Tibial artery (tissue), 4 donors: ENCODE results near the gene MMP13.

Experiments used
- DNase-seq, 2 donors: peaks; one replicate each; pipeline ENCODE4 v3.0.0-alpha.2; 2019
- H3K27ac ChIP-seq, 2 donors: fragments of 200-600 bp; sonication (generic) in 1 of 2; 1 replicate in 1 of 2; 2 replicates in 1 of 2; pipeline ENCODE4 v1.5.1; 2018 to 2019; ENCODE audit warnings: mild to moderate bottlenecking in 1 of 2
- H3K27me3 ChIP-seq, 2 donors: fragments of 200-600 bp; sonication (generic) in 1 of 2; one replicate each; pipeline versions ENCODE4 v1.5.1 to v1.6.0; 2016 to 2019
- H3K36me3 ChIP-seq, 3 donors: fragments of 200-600 bp; sonication (generic) in 2 of 3; one replicate each; pipeline ENCODE4 v1.5.1; 2016 to 2019; ENCODE audit warnings: mild to moderate bottlenecking in 2 of 3
- H3K4me1 ChIP-seq, 4 donors: fragments of 200-600 bp; sonication (generic) in 2 of 4; 1 replicate in 3 of 4; 2 replicates in 1 of 4; pipeline ENCODE4 v1.5.1; 2016 to 2019
- H3K4me3 ChIP-seq, 2 donors: fragments of 200-600 bp; sonication (generic) in 1 of 2; 1 replicate in 1 of 2; 2 replicates in 1 of 2; pipeline ENCODE4 v1.5.1; 2018 to 2019; ENCODE audit warnings: mild to moderate bottlenecking in 2 of 2
- H3K9me3 ChIP-seq, 3 donors: fragments of 200-600 bp; sonication (generic) in 1 of 3; one replicate each; pipeline ENCODE4 v1.5.1; 2016 to 2019
- intact Hi-C: fragments of 100-400 bp; cut with DNase I; formaldehyde crosslinking; loops from one replicate; pipeline ENCODE4 v1.15.0; 2023; ENCODE audit warnings: low total_unique reads
- TF ChIP-seq, protein P1 (sequence below), 2 experiments: fragments of 200-600 bp in 1 of 2; fragments of 450-650 bp in 1 of 2; IDR thresholded peaks; one replicate each; pipeline ENCODE4 v1.5.1; 2017 to 2019; ENCODE audit warnings: antibody characterized with exemption in 2 of 2, mild to moderate bottlenecking in 1 of 2, moderate library complexity in 1 of 2

The MMP13 gene

DNA sequence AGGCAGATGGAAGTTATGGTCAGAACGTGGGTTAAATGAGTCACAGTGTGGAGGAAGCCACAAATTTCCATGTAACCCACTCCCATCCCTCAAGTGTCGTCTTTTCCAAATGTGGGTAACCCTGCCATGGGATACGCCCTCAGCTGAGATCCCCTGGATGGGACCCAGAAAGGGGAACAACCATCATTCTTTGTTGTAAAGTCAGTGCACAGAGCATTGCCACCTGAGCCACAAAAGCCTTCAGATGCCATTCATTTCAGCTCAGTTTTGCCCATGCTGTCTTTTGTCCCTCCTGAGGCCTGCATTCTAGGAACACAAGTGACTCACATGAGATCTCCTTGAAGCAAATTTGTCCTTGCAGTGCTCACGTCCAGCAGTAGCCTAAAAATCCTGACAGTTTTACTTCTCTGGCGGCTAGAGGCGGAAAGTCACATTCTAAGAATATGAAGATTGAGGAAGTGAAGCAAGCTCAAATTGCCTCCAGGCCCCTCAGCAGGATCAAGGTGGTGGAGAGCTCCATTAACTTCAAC is 30.6 kb downstream of the MMP13 start:
- Histone ChIP-seq H3K27me3 (no peaks in the 10 kb centered on the region), H3K4me3 (no peak overlapping the region), H3K9me3 (no peaks in the 10 kb centered on the region), H3K27ac (no peak overlapping the region), H3K4me1 (peaks cover 0 to 17% (median 0%) of the 10 kb centered on the region in 4 donors), H3K36me3 (no peaks in the 10 kb centered on the region)
- no peak for DNase-seq
- TF ChIP-seq, protein P1, sequence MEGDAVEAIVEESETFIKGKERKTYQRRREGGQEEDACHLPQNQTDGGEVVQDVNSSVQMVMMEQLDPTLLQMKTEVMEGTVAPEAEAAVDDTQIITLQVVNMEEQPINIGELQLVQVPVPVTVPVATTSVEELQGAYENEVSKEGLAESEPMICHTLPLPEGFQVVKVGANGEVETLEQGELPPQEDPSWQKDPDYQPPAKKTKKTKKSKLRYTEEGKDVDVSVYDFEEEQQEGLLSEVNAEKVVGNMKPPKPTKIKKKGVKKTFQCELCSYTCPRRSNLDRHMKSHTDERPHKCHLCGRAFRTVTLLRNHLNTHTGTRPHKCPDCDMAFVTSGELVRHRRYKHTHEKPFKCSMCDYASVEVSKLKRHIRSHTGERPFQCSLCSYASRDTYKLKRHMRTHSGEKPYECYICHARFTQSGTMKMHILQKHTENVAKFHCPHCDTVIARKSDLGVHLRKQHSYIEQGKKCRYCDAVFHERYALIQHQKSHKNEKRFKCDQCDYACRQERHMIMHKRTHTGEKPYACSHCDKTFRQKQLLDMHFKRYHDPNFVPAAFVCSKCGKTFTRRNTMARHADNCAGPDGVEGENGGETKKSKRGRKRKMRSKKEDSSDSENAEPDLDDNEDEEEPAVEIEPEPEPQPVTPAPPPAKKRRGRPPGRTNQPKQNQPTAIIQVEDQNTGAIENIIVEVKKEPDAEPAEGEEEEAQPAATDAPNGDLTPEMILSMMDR (IDR thresholded peaks at IDR 0.05) = no peak
- intact Hi-C loops = no loop called here

DNA sequence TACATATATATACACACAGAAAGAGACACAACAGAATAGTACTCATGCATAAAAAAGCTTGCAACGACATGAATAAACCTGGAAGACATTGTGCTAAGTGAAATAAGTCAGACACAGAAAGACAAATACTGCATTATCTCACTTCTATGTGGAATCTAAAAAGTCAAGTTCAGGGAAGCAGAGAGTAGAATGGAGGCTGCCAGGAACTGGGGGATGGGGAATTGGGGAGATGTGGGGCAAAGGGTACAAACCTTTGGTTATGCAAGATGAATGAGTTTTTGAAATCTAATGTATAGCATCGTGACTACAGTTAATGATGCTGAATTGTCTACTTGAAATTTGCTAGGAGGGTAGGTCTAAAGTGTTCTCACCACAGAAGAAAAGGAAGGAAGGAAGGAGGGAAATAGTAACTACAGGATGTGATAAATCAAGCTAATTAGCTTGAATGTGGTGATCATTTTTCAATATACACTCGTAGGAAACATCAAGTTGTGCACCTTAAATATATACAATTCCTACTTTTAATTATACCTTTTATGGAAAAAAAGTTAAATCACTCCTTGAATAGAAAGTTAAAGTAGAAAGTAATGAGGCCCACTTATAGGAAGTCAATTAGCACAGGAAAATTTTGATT is 33.8 kb downstream of the MMP13 start:
- H3K4me1 ChIP-seq = no peaks in the 10 kb centered on the region
- intact Hi-C loops = no loop called here
- H3K4me3 ChIP-seq = no peak overlapping the region
- no peaks in the 10 kb centered on the region for H3K27me3 ChIP-seq
- no peak for DNase-seq
- H3K36me3 ChIP-seq = no peaks in the 10 kb centered on the region
- no peak overlapping the region for H3K27ac ChIP-seq
- no peaks in the 10 kb centered on the region for H3K9me3 ChIP-seq
- TF ChIP-seq, protein P1 (IDR thresholded peaks at IDR 0.05) = no peak

DNA sequence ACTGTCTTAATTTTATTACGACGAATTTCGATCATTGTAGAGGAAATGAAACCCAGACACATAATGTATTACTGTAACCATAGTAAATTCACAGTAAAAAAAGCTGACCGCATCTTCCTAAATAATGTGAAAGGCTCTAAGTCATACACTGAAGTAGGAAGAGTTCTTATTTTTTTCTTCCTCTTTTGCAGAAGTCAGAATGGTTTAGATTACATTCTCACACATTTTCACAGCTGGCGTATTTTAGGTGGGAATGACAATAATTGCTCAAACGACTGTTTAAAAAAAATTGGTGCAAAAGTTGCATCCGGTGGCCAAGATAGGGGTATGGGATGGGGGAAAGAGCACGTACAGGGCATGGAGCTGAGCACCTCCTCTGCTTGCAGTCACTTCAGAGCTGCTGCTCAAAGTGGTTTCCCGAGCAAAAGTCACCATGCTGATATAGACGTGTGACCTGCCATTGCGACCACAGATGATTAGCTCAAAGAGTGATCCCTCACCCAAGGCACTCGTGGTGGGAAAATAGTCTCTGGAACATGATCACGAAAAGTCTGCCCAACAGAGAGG is 35.3 kb downstream of the MMP13 start:
- Histone ChIP-seq H3K36me3 (no peaks in the 10 kb centered on the region), H3K27ac (no peak overlapping the region), H3K9me3 (no peaks in the 10 kb centered on the region), H3K4me1 (no peaks in the 10 kb centered on the region), H3K4me3 (no peak overlapping the region), H3K27me3 (no peaks in the 10 kb centered on the region)
- intact Hi-C loops = no loop called here
- DNase-seq = no peak
- TF ChIP-seq, protein P1 (IDR thresholded peaks at IDR 0.05) = no peak

DNA sequence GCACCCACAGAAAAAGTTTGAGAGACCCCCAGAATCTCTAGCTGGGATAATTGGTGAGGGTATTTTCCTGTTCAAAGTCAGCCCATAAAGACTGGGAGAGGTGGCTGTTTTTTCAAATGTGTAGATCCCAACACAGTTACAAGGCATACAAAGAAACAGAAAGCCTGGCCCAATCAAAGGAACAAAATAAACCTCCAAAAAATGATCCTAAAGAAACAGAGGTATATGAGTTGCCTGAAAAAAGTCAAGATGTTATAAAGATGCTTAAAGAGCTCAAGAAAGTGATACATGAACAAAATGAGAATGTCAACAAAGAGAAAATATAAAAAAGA is 40.5 kb downstream of the MMP13 start:
- H3K36me3 ChIP-seq = no peaks in the 10 kb centered on the region
- intact Hi-C loops = no loop called here
- H3K27me3 ChIP-seq = no peaks in the 10 kb centered on the region
- TF ChIP-seq, protein P1 (IDR thresholded peaks at IDR 0.05) = no peak
- H3K9me3 ChIP-seq = no peaks in the 10 kb centered on the region
- DNase-seq = no peak
- no peak overlapping the region for H3K27ac ChIP-seq
- H3K4me3 ChIP-seq = no peak overlapping the region
- no peaks in the 10 kb centered on the region for H3K4me1 ChIP-seq

DNA sequence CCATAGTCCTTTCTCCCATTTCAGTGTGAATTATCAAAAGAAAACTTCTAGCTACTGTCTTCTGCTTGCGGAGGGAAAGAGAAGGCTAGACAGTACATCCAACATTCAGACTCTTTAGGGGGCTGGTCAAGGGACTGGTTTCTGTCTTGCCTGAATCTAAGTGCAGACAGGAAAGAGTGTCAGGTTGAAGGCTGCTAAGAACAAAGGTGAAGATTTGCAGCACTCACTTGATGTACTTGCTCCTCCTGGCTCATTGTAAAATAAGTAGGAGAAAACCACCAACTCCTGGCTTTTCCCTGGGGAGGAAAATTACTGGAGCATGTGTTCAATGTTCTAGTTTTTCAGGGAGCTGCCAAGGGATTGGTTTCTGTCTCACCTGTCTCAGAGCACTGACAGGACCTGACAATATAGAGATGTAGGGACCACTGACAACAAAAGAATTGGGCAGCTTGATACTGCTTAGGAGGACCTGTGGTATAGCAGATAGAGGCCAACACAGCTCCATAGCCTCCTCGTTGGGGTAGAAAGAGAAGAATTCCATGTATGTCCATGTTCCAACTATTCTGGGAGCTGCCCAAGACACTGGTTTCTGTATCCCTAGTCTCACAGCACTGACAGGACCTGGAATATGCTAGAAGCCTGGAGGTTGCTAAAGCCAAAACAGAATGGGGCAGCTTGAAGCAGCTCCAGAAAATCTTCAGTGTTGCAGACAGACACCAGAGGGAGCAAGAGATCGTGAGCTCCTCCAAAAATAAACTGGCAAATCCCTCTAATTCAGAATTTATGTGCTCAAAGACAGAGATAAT is 41.1 kb downstream of the MMP13 start:
- TF ChIP-seq, protein P1 (IDR thresholded peaks at IDR 0.05) = peak; percentile 45 to 46
- no peaks in the 10 kb centered on the region for H3K27me3 ChIP-seq
- no peak for DNase-seq
- no peaks in the 10 kb centered on the region for H3K4me1 ChIP-seq
- H3K4me3 ChIP-seq = no peak overlapping the region
- no peak overlapping the region for H3K27ac ChIP-seq
- intact Hi-C loops = no loop called here
- no peaks in the 10 kb centered on the region for H3K36me3 ChIP-seq
- no peaks in the 10 kb centered on the region for H3K9me3 ChIP-seq
